Measurements from ENCODE around the gene PRKCE. TPM values are rescaled to one million over a fixed set of nuclear protein-coding genes. Genes with fewer than 3 reads are reported as not detected.
A peak's percentile ranks its signal among the peaks of the same experiment; 100 is the strongest.
"Not testable (repeated sequence)": the region's sequence is repeated elsewhere in the genome, so short reads cannot be mapped to it uniquely, and the experiment has no call there.

Gene PRKCE
- total RNA-seq, 1 donor from 2014 or later, result 2.4 TPM

- no peak for DNase-seq (ENCODE audit: low read depth)
Measured at GRCh38 chr2:46200861-46201605, 549.6 kb downstream of the PRKCE start.

- DNase-seq (ENCODE audit: low read depth), result no peak
Measured at GRCh38 chr2:46202453-46202852, 551.0 kb downstream of the PRKCE start.

DNA sequence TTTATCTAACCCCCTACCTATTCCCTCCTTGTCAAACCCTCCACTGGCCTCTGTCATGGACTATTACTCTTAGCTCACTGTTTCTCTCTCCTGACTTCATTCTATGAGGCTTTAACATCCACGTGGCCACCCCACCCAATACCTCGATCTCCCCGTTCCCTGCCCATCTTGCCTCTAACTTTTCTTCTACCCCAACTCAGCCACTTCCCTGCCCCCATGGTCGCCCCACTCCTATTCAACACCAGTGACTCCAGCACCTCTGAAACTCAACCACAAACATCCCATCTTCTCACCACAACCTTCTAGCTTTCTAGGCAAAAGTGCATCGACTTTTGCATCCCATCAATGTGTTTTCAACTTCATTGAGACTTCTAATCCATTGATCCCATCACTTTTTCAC lies 551.5 kb downstream of the PRKCE start:
- DNase-seq (ENCODE audit: low read depth), result no peak

DNA sequence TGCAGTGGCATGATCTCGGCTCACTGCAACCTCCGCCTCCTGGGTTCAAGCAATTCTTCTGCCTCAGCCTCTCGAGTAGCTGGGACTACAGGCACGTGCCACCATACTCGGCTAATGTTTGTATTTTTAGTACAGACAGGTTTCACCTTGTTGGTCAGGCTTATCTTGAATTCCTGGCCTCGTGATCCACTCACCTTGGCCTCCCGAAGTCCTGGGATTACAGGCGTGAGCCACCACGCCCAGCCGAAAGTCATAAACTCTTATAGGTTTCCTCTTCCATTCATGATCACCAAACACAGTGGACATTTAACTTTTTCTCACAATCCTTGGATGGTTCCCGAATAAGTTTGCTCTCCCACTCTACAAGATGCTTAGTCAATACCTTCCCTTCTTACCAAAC lies 552.2 kb downstream of the PRKCE start:
- DNase-seq (ENCODE audit: low read depth), result not testable (repeated sequence)

- DNase-seq (ENCODE audit: low read depth), result no peak
Measured at GRCh38 chr2:46207591-46207990, 556.1 kb downstream of the PRKCE start.

DNA sequence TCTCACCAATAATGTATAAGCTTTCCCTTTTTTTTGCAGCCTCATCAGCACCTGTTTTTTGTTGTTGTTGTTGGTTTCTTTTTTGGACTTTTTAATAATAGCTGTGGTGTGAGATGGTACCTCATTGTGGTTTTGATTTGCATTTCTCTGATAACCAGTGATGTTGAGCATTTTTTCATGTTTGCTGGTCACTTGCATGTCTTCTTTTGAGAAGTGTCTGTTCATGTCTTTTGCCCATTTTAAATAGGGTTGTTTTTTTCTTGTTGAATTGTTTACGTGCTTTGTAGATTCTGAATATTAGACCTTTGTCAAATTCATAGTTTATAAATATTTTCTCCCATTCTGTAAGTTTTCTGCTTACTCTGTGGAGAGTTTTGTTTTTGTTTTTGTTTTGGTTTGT lies 557.3 kb downstream of the PRKCE start:
- no peak for DNase-seq (ENCODE audit: low read depth)

- no peak for DNase-seq (ENCODE audit: low read depth)
Measured at GRCh38 chr2:46210063-46210462, 558.6 kb downstream of the PRKCE start.

DNA sequence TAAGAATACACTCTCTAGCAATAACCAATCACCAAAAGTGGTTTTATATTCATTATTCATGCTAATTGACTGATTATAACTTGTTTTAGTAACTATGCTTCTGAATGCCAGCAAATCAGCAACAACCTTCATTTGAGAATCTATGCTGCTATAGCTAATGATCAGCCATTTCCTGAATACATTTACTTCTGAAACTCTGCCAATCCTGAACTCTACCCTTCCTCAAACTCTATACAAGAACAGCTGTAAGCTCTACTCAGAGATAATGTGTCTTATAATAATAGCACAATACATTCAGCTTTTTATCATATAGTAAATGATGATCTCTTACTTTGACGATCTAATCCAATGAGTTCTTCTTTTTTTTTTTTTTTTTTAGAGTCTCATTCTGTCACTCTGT lies 560.0 kb downstream of the PRKCE start:
- no peak for DNase-seq (ENCODE audit: low read depth)

- DNase-seq (ENCODE audit: low read depth), result no peak
Measured at GRCh38 chr2:46213906-46214305, 562.4 kb downstream of the PRKCE start.

DNA sequence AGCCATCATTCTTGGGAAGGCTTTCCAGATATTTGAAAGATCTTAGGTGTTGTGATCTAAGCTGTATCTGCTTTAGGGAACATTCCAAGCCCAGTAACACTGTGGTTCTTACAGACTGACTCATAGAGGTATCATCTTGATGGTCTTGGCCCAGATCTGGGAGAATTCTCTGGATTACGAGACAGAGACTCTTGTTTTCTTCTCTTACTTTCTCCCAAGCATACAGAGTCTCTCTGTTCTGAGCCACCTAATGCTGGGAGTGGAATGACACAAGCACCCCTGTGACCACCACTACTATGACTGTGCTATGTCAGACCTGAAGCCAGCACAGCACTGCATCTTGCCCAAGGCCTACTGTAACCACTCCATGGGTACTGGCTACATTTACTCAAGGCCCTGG lies 564.7 kb downstream of the PRKCE start:
- no peak for DNase-seq (ENCODE audit: low read depth)

- DNase-seq (ENCODE audit: low read depth), result not testable (repeated sequence)
Measured at GRCh38 chr2:46223514-46223913, 572.0 kb downstream of the PRKCE start.

DNA sequence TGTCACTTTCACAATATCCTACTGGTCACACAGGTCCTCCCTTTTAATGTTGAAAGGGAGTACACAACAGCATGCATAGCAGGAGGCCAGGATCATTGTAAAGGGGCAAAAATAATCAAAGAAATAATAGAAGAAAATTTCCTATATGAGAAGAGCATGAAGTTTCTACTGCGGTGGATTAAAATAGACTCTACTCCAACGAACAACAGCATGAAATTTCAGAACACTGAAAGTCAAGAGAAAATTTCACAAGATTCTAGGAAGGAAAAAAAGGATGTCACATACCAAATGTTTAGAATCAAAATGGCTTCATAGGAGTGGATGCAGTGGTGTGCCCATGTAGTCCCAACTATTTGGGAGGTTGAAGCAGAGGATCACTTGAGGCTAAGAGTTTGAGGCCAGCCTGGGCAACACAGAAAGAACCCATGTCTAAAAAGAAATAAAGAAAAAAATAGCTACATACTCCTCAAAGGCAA lies 573.7 kb downstream of the PRKCE start:
- DNase-seq (ENCODE audit: low read depth), result no peak

DNA sequence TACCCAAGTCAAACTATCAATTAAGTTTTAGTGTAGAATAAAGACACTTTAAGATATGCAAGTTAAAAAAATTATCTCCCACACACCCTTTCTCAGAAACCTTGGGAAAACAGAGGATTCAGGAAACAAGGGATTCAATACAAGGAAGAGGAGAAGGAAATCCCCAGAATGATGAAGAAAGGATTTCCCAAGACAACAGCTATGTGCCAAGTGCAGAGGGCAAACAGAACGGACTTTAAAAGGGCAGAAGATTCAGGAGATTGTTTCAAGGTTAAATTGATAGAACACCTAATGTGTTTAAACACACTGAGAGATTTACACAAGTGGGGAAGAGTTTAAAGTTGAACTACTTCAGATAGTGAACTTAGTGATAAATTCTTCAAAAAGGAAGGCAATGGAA lies 574.3 kb downstream of the PRKCE start:
- DNase-seq (ENCODE audit: low read depth), result no peak

DNA sequence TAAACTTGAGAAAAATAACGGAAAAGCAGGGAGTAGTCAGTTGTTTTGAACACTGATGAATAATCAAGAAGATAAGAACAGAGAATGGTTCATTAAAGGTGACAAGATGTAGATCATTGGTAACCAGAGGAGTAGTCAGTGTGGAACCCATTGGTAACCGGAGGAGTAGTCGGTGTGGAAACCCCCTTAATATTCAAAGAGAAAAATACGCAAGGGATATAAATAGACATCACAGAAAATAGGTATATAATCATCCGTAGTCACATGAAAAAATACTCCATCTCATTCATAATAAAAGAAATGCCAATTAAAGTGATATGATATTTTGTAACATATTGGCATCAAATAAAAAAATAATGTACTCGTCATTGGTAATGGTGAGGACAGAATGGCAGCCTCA lies 575.1 kb downstream of the PRKCE start:
- DNase-seq (ENCODE audit: low read depth), result no peak

- no peak for DNase-seq (ENCODE audit: low read depth)
Measured at GRCh38 chr2:46227022-46227421, 575.5 kb downstream of the PRKCE start.

- DNase-seq (ENCODE audit: low read depth), result no peak
Measured at GRCh38 chr2:46227674-46228289, 576.3 kb downstream of the PRKCE start.

DNA sequence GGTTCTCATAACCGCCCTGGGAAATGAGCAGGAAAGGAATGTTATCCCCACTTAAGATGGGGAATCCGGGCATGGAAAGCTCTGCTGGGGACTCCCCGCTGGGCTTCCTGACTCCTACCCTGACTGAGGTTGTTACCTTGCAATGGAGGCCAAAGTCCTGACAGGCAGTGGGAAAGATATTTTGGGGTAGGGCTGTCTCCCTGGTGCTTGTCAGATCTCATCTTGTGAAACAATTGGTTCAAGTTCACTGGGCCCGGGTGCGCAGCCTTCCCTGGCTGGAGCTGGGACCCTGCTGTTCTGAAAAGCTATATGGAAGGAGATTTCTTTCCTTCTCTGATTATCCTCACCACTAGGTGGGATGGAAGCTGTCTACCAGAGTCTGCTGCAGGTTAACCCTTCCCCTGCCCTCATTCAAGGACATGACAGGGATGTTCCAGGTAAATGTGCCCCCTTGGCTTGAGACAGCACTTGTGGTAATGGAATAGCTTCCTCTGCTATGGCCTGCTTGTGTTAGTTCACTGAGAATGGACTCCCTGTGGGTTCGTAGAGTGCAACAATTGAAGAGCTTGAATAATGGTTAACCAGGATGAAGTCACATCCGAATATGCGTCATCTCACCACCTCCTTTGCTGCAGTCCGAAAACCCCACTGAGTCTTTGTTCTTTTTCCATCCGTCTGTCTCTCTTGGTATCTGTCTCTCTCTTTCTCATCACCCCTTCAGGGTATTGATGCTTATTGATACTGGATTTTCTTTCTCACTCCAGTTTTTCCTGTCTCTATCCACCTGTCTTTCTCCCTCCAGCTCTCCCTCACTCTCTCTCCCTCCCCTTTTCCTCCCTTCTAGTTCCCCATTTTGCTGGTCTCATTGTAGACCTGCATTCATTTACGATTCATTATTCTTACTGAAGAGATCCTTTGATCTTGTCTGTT lies 577.9 kb downstream of the PRKCE start:
- no peak for DNase-seq (ENCODE audit: low read depth)

GRCh38 chr2:46230115-46230571 lies 578.7 kb downstream of the PRKCE start:
- peak; percentile 61 for DNase-seq (ENCODE audit: low read depth)

- peak; percentile 15 for DNase-seq (ENCODE audit: low read depth)
Measured at GRCh38 chr2:46230677-46231425, 579.4 kb downstream of the PRKCE start.

DNA sequence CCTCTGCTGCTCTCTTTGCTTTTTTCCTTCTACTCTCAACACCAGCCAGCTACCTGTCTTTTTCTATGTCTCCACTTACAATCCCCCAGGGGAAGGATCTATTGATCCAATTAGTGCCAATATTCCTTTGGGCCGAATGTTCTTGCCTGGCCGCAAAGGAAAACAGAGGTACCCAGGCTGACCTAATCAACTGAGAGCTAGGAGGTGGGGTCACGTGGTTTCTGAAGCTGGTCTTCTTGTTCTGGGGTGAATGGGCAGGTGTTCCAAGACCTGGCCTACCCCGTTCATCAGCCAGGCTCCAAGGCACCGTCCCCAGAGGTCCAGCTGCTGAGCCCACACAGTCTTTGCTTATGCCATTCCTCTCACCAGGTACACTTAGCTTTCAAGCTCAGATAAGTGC lies 580.2 kb downstream of the PRKCE start:
- DNase-seq (ENCODE audit: low read depth), result no peak

DNA sequence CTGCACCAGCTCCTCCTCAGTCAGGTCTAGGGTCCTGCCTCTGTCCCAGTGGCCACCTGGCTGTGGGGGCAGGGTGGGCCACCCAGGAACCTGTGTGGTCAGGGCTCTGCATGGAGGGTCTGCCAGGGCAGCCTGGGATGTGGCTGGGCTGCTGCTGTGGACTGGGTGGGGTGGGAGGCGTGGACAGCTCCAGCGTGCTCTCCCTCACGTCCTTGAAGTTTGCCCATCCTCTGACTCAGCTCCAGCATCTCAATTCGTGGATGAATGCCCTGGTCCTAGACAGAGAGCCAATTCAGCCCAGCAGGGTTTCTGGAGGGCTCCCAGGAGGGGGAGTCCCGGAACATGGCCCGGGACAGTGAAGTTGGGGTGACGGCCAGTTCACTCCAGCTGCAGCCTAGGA lies 581.4 kb downstream of the PRKCE start:
- DNase-seq (ENCODE audit: low read depth), result no peak
